Measurements from ENCODE around the gene CHN1.

CHN1 gene

DNA sequence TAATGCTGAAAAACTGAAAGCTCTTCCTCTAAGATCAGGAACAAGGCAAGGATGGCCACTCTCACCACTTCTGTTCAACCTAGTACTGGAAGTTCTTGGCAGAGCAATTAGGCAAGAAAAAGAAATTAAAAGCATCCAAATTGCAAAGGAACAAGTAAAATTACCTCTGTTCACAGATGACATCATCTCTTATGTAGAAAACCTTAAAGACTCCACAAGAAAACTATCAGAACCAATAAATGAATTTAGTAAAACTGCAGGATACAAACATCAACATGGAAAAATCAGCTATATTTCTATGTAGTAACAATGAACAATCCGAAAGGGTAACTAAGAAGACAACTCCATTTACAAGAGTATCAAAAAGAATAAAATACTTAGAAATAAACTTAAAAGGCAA, 112.2 kb downstream of the CHN1 start:
- in situ Hi-C loops (cut with MboI; ENCODE audit: low pct_unique_long_range_greater_than_20kb, low sequenced_read_pairs) = no loop called here
- no peak for DNase-seq

DNA sequence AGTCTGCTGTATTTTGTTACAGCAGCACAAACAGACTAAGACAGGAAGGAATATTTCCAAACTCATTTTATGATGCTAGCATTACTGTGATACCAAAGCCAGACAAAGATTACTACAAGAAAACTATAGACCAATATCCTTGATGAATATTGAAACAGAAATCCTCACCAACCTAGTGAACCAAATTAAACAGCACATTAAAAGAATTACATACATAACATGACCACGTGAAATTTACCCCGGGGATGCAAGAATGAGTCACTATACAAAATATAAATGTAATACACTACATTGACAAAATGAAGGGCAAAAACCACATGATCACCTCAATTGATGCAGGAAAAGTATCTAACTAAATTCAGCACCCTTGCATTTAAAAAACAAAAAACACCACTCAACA, 112.6 kb downstream of the CHN1 start:
- no peak for DNase-seq
- in situ Hi-C loops (cut with MboI; ENCODE audit: low pct_unique_long_range_greater_than_20kb, low sequenced_read_pairs) = no loop called here

DNA sequence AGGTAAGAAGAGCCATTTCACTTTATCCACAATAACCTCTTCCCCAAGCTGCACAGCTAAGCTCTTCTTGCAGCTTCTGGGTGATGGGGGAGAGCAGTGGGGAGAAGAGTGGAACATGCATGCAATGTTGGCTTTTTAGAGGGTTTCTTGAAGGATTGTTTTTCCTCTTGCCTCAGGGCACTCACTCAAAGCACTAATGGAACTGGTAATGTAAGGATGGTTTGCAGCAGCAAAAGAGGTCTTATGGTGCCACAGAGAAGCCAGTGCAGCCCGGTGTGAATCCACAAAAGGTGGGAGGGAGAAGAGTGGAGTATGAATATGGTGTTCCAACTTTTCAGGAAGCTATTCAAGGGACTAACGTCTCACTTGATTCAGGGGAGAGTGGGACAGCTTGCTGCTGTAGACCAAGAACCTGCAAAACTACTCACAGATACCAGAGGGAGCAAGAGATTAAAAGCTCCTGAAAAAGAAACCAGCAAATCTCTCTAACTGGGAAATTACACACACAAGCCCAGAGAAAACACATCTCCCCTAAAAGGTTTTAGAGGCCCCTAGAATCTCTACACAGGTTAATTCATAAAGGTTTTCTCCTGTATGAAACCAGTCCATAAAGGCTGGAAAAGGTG, 116.4 kb downstream of the CHN1 start:
- DNase-seq = no peak
- in situ Hi-C loops (cut with MboI; ENCODE audit: low pct_unique_long_range_greater_than_20kb, low sequenced_read_pairs) = no loop called here

DNA sequence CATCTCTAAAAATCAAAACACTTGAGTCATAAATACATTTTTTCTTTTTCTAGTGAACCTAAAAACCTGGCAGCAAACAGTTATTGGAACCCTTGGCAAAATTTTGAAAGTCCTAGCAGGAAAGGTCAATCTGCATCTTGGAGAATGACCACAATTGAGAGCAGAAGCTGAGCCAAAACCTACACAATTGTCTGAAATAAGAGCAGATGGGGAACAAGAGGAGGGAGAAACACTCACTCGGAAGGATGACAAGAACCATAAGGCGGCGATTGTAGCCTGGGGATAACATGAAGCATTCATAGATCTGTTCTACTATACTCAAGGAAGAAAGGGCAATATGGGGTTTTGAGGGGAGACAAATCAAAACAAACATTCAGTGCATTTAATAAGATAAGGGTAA, 117.0 kb downstream of the CHN1 start:
- in situ Hi-C loops (cut with MboI; ENCODE audit: low pct_unique_long_range_greater_than_20kb, low sequenced_read_pairs) = no loop called here
- DNase-seq = no peak

DNA sequence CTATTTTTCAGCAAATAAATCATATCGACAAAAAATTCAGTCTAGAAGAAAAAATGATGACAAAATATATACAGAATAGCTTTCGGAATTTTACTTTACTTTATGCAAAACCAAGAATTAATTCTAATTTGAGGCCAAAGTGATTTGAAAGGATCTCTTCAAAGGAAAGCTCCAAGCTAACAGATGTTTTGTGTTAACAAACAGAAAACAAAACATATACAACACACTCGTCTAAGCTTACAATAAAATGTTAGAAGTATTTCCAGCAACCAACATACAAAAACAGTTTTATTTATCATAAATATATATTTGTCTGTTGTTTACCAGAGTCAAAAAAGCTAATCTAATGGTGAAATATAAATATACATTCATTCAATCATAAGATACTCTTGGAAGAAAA, 122.8 kb downstream of the CHN1 start:
- DNase-seq = no peak
- in situ Hi-C loops (cut with MboI; ENCODE audit: low pct_unique_long_range_greater_than_20kb, low sequenced_read_pairs) = no loop called here

DNA sequence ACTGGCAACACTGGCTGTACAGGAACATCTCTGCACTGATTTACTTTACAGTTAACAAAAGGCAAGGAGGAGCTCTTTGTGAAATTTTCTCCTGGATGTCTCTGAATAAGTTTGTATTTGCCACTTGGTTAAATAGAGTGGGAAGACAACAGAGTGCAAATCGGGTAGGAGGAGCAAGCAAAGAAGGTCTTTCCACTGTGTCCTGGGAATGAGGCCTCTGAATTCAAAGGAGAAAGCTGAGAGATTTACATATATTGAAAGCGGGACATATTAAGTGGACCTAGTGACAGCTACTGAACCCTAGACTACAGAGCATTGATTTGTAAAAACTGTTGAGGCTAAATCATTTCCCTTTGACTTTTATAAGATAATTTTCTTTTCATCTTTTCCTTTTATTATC, 123.5 kb downstream of the CHN1 start:
- in situ Hi-C loops (cut with MboI; ENCODE audit: low pct_unique_long_range_greater_than_20kb, low sequenced_read_pairs) = no loop called here

DNA sequence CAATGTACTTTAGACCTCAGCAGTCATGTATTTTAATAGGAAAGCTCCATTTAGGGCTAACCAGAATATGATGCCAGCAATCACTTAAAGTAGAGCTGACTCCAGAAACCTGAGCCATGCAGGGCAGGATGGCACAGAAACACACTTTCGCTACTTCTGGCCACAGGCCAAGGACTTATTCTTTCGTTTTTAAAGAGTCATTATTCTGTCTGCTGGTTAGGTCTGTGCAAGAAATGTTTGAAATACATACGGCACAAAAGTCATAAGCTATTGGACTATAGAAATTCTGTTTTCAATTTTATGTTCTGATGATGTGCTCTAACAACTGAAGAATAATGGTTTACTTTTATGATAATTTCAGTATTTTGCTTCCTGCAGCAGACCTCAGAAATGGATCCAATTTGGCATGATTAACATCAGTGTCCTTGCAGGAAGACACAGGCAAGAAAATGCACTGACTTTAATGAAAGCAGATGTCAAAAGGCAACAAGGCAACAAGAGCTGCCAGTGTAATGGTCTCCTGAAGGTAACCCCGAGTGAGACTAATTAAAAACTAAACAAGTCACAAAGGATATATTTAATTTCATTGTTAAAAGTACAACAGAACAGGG, 126.5 kb downstream of the CHN1 start:
- in situ Hi-C loops (cut with MboI; ENCODE audit: low pct_unique_long_range_greater_than_20kb, low sequenced_read_pairs) = no loop called here
- no peak for DNase-seq

More for the DNA sequence above, 123.5 kb downstream of the CHN1 start:
- DNase-seq = no peak

DNA sequence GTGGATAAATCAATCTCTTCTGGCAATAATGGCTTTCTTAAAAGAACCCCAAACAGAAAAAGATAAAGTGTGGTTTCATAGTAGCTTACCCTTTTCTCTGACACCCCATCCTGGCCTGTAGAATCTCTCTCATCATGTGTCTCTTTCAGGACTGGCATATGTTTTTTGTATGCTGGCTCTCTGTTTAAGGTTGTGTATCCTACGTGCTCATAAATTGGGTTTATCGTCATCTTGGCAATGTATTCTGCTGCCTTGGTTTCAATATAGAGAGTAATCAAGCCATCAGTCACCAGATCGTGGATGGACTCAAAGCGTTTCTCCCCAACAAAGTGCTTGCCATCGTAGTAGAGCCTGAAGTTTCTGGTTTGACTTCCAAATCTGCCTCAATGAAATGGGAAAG, 127.4 kb downstream of the CHN1 start:
- DNase-seq = no peak
- in situ Hi-C loops (cut with MboI; ENCODE audit: low pct_unique_long_range_greater_than_20kb, low sequenced_read_pairs) = no loop called here

DNA sequence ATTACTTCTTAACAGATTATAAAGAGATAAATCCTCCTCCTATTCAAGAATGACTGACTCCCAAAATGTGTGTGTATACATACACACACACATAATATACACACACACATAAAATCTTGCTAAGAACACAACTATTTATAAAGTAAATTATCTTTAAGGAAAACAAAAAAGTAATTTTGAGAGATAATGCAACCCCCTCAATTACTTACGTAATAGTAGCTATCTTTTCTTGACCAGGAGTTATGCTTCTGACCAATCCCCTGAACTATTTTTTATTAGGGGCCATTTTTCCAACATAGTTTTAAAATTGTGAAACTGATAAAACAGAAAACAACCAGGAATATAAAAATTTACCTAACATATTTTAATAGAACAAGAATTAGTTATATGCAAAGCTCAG, 127.9 kb downstream of the CHN1 start:
- in situ Hi-C loops (cut with MboI; ENCODE audit: low pct_unique_long_range_greater_than_20kb, low sequenced_read_pairs) = no loop called here
- no peak for DNase-seq

DNA sequence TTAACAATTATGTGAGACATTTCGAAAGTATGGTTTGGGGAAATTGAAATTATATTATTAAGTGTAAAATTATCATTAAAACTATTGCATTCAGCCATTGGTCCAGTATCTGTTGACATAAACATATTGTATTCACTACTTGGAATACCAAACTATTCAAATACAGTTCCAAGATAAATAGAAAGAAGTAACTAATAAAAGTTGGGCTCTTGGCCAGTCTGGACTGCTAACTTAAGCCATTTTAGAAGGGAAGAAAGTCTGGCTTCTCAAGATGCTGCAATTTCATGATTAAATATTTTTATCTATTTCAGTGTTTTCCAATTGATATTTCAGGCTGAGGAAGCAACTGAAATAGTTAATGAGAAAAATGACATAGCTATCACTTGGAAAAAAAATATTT, 131.1 kb downstream of the CHN1 start:
- in situ Hi-C loops (cut with MboI; ENCODE audit: low pct_unique_long_range_greater_than_20kb, low sequenced_read_pairs) = no loop called here
- DNase-seq = no peak

DNA sequence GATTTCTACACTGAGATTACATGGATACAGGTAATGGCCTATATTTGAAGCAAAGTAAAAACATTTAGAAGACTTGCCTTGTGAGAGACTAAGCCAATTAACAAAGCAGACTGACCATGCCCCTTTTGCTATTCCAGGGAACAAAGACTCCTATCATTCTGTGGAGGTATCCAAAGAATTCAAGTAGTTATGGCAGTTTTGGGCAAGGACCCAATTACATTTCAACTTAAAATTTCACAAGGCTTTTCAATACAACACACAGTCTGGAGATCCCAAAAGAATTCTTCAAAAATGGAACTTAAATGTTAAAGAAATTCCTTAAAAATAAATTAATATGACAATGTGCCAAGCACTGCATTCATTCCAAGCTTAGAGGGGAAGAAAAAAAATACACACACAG, 131.7 kb downstream of the CHN1 start:
- in situ Hi-C loops (cut with MboI; ENCODE audit: low pct_unique_long_range_greater_than_20kb, low sequenced_read_pairs) = no loop called here

DNA sequence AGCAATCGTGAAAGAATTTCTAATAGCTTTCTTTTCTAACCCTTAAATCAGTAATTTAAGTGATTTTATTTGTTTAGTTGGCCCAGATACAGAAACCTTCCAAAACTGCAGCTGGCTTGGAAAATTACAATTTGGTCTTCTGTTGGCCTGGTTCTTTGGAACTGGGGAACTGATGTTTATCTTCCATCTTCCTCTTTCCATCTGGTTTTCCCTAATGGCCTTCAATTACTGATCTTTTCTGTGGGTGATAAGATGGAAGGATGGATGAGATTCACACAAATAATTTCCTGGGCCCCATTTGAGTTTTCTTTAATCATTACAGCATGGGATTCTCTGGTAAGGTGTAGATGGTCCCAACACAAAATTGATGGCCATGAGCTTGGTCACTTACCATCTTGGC, 134.4 kb downstream of the CHN1 start:
- in situ Hi-C loops (cut with MboI; ENCODE audit: low pct_unique_long_range_greater_than_20kb, low sequenced_read_pairs) = no loop called here
- no peak for DNase-seq

More for the DNA sequence above, 131.7 kb downstream of the CHN1 start:
- DNase-seq = no peak

DNA sequence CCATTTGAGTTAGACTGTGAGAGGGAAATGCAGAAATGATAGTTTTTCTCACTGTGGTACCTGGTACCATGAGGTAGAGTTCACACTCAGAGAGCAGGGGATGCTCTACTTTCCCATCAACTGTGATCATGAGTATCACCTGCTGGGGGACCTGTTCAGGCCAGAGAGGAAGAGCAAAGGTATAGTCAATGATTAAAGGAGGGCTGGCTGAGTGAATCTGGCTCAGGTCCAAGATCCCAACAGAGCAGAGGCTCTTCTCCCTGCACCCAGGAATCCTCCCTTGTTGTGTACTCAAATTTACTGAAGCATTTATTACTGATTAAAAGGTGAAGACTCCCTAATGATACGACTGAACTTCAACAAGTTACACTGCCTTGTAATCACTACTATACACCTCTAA, 136.3 kb downstream of the CHN1 start:
- DNase-seq = no peak
- in situ Hi-C loops (cut with MboI; ENCODE audit: low pct_unique_long_range_greater_than_20kb, low sequenced_read_pairs) = no loop called here

DNA sequence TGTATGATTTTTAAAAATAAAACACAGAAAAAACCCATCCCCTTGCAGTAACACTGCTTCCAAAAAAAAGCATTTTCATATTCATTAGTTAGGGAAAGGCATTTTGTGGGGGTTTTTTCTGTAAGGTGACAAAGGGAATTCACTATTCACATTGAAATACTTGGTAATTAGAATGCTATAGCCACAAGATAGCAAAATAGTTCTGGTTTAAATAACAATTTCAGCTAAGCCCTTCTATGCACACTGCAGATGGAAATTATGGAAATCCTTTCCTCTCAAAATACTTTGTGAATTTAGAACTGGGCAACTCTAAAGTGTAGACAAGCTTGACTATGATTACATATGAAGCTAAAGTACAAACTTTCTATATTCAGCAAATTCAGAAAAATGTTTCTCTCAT, 138.8 kb downstream of the CHN1 start:
- DNase-seq = no peak
- in situ Hi-C loops (cut with MboI; ENCODE audit: low pct_unique_long_range_greater_than_20kb, low sequenced_read_pairs) = no loop called here

DNA sequence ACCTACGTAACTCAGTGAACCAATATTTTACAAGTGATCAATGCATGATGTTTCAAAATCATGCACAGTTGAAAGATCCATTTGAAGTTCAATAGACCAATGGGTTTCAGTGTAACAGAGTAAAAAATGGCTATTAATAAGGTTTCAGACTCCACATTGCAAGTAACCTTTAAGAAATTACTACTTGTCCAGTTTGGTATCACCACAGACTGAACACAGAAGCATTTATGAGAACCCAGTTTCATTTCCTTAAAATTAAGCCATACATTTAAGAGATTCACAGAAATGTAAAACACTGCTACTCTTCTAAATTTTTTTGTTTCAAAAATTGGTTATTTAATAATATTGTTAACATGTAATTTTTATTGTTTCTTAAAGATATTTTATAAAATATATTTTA, 142.0 kb downstream of the CHN1 start:
- DNase-seq = no peak
- in situ Hi-C loops (cut with MboI; ENCODE audit: low pct_unique_long_range_greater_than_20kb, low sequenced_read_pairs) = no loop called here

DNA sequence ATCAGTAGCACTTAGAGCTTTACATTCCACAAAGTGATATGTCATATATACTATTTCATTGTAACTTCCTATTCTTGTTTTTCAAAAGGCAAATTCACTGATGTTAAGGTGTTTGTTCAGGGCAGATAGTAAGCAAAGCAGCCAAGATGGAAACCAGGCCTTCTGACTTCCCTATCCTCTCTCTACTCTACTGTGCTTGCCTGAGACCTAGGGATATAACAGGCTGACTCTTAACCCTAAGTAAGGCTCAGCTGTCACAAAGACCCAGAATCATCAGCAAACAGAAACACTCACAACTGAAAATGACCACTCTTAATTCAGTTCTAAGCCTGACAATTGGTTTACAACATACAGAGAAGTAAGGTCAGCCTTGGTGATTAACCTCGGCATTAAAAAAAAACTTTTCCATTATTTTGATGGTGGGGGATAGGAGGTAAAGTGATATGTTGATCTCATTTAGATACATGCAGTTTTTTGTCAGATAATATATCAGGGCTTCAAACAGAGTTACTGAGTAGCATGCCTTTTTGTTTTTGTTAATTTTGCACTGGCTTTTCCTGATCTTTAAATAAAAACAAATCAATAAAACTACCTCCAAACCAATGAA, 145.5 kb downstream of the CHN1 start:
- no peak for DNase-seq
- in situ Hi-C loops (cut with MboI; ENCODE audit: low pct_unique_long_range_greater_than_20kb, low sequenced_read_pairs) = no loop called here

DNA sequence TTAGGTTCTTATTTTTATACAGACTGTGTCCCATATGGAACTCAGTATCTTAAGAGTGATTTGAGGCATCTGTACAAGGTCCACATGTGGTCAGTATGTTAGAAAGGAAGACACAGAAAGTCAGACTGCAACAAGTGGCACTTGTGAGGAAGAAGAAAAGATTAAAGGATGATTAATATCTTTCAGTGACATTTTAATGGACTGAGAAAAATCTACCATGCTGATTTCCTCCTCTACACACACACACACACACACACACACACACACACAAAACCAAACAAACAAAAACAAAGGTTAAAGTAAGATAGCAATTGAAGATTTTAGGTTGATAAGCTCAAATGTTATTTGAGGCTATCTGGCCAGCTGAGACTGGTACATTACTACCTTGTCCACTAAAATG, 146.4 kb downstream of the CHN1 start:
- DNase-seq = no peak
- in situ Hi-C loops (cut with MboI; ENCODE audit: low pct_unique_long_range_greater_than_20kb, low sequenced_read_pairs) = no loop called here

DNA sequence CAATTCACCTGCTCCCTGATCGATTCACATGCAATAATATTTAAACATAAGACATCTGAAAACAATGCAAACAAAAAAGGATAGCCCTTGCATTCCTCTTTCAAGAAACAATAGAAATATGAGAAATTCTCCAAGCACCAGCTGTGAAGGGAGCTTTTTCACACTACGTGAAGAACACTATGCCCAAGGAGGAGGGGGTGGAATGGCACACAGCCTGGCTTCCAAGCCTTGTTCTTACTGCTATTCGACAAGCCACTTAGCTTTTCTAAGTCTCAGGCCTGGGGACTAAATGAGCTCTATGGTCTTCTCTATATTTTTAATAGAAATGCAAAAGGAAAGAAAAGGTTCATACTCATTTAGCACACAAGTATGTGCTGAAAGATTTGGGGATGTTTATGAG, 148.7 kb downstream of the CHN1 start:
- no peak for DNase-seq
- in situ Hi-C loops (cut with MboI; ENCODE audit: low pct_unique_long_range_greater_than_20kb, low sequenced_read_pairs) = no loop called here

DNA sequence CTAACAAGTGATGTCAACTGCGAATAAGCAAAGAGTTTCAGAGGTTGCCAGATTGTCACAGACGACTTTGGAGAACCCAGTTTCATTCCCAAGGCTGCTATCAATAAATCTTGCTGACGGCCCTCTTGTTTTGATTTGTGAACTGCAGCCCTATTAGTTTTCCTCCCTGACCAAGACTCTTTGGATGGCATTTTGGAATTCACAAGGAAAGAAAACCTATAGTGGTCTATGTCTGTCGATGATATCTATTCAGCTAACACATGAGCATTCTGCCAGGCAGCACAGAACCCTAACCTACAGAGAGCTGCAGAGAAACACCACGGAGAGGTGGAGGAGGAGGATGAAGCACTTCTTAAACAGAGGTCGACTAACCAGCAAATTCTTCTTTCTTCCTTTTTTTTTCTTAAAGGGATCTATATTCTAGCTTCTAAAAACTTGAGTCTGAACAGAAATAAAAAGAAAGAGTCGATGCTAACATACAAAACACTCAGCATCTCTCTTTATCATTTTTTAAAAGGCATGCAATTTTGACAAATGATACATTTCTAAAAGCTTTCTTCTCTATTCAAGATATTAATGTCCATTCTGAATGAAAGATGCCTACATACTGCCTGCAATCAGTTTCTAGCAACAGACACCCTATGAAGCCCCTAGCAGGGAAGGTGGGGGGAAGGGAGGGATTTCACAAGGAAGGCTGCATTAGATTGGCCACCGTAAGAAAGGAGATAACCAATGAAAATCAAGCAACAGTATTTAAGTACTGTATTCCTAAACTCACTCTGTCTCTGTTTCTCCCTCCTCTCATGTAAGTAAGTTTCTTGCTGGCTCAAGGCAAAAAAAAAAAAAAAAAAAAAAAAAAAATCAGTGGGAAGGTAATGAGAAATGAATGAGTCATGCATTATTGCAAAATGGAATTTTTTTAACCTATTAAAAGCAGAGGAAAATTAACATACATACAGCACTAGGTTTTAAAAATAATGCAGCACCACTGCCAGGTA, 157.9 kb downstream of the CHN1 start:
- in situ Hi-C loops (cut with MboI; ENCODE audit: low pct_unique_long_range_greater_than_20kb, low sequenced_read_pairs) = no loop called here
- no peak for DNase-seq

DNA sequence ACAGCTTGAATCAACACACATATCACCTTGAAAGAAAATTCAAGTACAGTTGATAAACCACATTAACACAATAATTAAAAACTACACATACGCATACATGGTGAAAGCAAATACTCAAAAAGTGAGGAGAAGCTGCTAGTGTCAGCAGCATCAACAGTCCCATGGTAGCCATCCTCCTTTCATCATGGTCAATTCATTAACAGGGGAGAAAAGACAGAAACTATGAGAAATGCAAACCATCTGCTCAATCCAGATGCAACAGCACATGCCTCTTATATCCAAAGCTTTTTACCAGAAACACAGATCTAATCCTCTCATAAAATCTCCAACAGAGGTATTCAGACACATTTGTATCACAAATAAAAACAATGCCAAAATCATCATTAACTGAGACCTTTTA, 159.0 kb downstream of the CHN1 start:
- in situ Hi-C loops (cut with MboI; ENCODE audit: low pct_unique_long_range_greater_than_20kb, low sequenced_read_pairs) = no loop called here
- no peak for DNase-seq

All from KBM-7 (cell line).